ENCODE results near the gene ADGRB3.
"Not testable (repeated sequence)": the region's sequence is repeated elsewhere in the genome, so short reads cannot be mapped to it uniquely, and the experiment has no call there.

The ADGRB3 gene

GRCh38 chr6:68911334-68911733 is 276.3 kb downstream of the ADGRB3 start:
- in situ Hi-C loops (cut with MboI; ENCODE audit: low sequenced_read_pairs) = no loop called here

- in situ Hi-C loops (cut with MboI; ENCODE audit: low sequenced_read_pairs) = no loop called here
Observed at GRCh38 chr6:68911811-68912210, 276.7 kb downstream of the ADGRB3 start.

- in situ Hi-C loops (cut with MboI; ENCODE audit: low sequenced_read_pairs) = not testable (repeated sequence)
Observed at GRCh38 chr6:68912805-68913204, 277.7 kb downstream of the ADGRB3 start.

GRCh38 chr6:68915586-68915985 is 280.5 kb downstream of the ADGRB3 start:
- in situ Hi-C loops (cut with MboI; ENCODE audit: low sequenced_read_pairs) = no loop called here

- in situ Hi-C loops (cut with MboI; ENCODE audit: low sequenced_read_pairs) = no loop called here
Observed at GRCh38 chr6:68919537-68919936, 284.5 kb downstream of the ADGRB3 start.

- in situ Hi-C loops (cut with MboI; ENCODE audit: low sequenced_read_pairs) = no loop called here
Observed at GRCh38 chr6:68941345-68941744, 306.3 kb downstream of the ADGRB3 start.

- in situ Hi-C loops (cut with MboI; ENCODE audit: low sequenced_read_pairs) = no loop called here
Observed at GRCh38 chr6:68947721-68948120, 312.6 kb downstream of the ADGRB3 start.

- in situ Hi-C loops (cut with MboI; ENCODE audit: low sequenced_read_pairs) = no loop called here
Observed at GRCh38 chr6:68951270-68951669, 316.2 kb downstream of the ADGRB3 start.

GRCh38 chr6:68958327-68958726 is 323.2 kb downstream of the ADGRB3 start:
- in situ Hi-C loops (cut with MboI; ENCODE audit: low sequenced_read_pairs) = no loop called here

- in situ Hi-C loops (cut with MboI; ENCODE audit: low sequenced_read_pairs) = no loop called here
Observed at GRCh38 chr6:68967549-68968300, 332.6 kb downstream of the ADGRB3 start.

GRCh38 chr6:68968301-68968649 is 333.2 kb downstream of the ADGRB3 start:
- in situ Hi-C loops (cut with MboI; ENCODE audit: low sequenced_read_pairs) = no loop called here

GRCh38 chr6:68973066-68973465 is 338.0 kb downstream of the ADGRB3 start:
- in situ Hi-C loops (cut with MboI; ENCODE audit: low sequenced_read_pairs) = no loop called here

GRCh38 chr6:68975064-68975463 is 340.0 kb downstream of the ADGRB3 start:
- in situ Hi-C loops (cut with MboI; ENCODE audit: low sequenced_read_pairs) = no loop called here

- in situ Hi-C loops (cut with MboI; ENCODE audit: low sequenced_read_pairs) = no loop called here
Observed at GRCh38 chr6:68975816-68976215, 340.7 kb downstream of the ADGRB3 start.

- in situ Hi-C loops (cut with MboI; ENCODE audit: low sequenced_read_pairs) = no loop called here
Observed at GRCh38 chr6:68976260-68976659, 341.2 kb downstream of the ADGRB3 start.

GRCh38 chr6:68978411-68978810 is 343.3 kb downstream of the ADGRB3 start:
- in situ Hi-C loops (cut with MboI; ENCODE audit: low sequenced_read_pairs) = no loop called here

GRCh38 chr6:68981668-68982067 is 346.6 kb downstream of the ADGRB3 start:
- in situ Hi-C loops (cut with MboI; ENCODE audit: low sequenced_read_pairs) = not testable (repeated sequence)

- in situ Hi-C loops (cut with MboI; ENCODE audit: low sequenced_read_pairs) = no loop called here
Observed at GRCh38 chr6:68988698-68989097, 353.6 kb downstream of the ADGRB3 start.

- in situ Hi-C loops (cut with MboI; ENCODE audit: low sequenced_read_pairs) = no loop called here
Observed at GRCh38 chr6:68990317-68990716, 355.2 kb downstream of the ADGRB3 start.

GRCh38 chr6:68993911-68994310 is 358.8 kb downstream of the ADGRB3 start:
- in situ Hi-C loops (cut with MboI; ENCODE audit: low sequenced_read_pairs) = no loop called here

- in situ Hi-C loops (cut with MboI; ENCODE audit: low sequenced_read_pairs) = no loop called here
Observed at GRCh38 chr6:68994521-68994920, 359.4 kb downstream of the ADGRB3 start.

- in situ Hi-C loops (cut with MboI; ENCODE audit: low sequenced_read_pairs) = no loop called here
Observed at GRCh38 chr6:69005199-69005598, 370.1 kb downstream of the ADGRB3 start.

GRCh38 chr6:69007781-69008180 is 372.7 kb downstream of the ADGRB3 start:
- in situ Hi-C loops (cut with MboI; ENCODE audit: low sequenced_read_pairs) = no loop called here
